HG03064 (cell line): ENCODE data around the gene ELAVL4.

ENCODE experiments used
- ATAC-seq: cut with Tn5 transposase; IDR thresholded peaks from one replicate; pipeline ENCODE4 v1.9.1; 2021; ENCODE audit warnings: low read depth; ENCODE audit not compliant: unreplicated experiment

Gene ELAVL4

DNA sequence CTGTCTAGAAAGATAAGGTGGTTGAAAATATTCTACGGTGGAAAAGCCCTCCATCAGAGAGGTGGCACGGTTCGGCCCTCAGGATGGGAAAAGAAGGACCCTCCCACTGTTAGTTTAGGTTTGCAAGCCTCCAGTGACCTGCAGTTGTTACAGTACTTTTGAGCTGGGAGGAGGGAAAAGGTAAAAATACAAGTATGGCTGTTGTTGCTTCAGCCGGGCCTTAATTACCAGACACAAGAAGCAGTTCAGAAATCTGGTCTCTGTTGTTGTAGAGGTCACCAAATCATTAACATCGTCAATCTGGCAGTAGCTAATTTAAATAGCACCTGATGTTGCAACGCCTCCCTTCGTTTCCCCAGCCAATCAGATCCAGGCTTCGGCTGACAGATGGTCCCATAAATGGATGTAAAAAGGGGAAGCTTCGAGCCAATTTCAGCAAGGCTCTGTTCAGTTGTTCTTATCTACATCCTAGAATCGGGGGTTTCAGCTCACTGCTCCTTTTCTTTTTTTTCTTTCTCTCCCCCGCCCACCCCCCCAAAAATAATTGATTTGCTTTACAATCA lies at the start of gene ELAVL4:
TSS of gene ELAVL4 (plus strand) at position 424 of the 563 bp plus-strand sequence. CDS start 270 bp downstream, outside the sequence.
- ATAC-seq = no peak

DNA sequence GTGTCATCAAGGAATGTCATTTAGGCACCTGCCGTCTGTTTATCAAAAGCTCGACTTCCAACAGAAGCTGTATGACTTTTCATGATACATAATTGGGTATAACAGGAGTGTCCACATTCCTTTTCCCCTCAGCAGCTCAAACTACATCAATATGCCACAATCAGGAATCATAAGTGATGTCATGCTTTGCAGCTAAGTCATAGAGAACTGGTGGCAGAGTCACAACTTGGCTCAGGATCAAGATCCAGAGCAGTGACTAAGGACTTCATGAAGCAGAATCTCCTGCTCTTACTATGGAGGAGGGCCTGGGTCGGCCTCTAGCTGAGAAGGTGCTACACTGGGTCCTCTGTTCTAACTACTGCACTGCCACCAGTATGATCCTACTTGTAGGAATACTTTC lies 48.4 kb upstream of the ELAVL4 start:
- ATAC-seq = no peak

DNA sequence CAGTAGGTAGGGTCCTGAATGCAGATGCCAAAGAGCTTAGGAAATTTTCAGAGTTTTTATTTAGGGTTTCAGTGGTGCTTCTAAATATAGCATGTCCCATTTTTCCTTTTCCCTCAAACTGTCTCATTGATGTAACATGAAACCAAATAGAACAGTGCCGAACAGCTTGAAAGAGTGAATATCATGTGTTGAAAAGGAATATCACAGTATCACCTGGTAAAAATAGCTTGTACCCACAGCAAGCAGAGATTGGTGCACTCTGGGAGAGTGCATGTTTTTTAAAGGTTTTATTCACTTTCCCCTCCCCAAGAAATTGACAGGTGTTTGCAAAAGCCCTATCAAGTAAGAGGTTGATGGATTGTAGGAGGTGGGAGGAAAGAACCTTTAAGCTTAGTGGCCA lies 41.9 kb upstream of the ELAVL4 start:
- ATAC-seq = no peak

DNA sequence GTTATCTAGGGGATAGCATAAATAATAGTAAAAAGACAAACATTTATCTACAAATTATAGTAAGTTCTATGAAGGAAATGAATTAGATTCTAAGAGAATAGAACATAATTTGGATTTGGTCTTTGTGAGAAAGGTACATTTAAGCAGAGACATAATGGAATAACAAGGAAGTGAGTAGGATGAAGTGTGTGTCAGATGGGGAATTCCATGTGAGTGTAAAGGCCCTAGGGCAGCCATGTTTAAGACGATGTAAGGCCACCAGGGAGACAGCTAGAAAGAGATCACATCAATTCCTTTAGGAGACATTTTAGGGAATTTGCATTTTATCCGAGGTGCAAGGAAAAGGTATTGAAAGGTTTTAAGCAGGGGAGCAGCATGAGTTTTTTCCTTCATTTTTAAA lies 33.8 kb upstream of the ELAVL4 start:
- ATAC-seq = no peak

DNA sequence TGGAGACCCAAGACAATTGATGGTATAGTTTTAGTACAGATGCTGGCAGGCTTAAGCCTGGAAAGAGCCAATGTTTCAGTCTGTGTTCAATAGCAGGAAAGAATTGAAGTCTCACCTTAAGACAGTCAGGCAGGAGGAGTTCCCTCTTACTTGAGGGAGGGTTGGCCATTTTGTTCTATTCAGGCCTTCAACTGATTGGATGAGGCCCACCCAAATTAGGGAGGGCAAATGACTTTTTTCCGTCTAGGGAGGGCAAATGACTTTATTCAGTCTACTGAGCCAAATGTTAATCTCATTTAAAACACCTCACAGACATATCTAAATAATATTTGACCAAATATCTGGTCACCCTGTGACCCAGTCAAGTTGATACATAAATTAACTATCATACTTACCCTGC lies 31.4 kb upstream of the ELAVL4 start:
- ATAC-seq = no peak

DNA sequence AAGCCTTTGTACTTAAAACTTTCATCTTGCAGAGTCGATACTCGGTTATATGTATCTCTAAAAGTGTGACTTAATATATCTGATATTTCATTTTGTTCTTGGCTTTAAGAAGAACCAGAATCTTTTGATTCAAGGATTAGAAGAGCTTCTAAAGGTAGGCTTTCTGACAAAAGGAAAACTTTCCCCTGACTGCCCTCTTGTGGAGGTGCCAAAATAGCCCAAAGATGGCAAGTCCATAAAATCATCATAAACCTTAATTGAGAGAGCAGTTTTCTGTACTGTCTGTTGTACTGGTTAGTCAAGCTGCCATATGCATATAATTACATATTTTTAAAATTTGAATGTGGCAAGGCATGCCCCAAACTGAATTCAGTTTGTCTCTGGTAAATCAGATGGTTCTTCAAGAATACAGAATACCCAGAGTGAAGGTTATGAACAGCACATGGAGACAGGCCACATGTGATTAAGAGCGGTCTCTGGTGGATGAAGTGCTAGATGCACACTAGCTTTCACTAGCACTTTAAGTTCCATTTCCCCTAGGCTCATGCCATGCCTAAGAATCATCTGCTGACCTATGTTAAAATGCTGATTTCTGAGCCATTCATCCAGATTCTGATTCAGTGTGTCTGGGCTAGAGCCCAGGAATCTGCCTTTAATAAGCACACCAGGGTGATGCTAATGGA lies 27.7 kb upstream of the ELAVL4 start:
- ATAC-seq = no peak

DNA sequence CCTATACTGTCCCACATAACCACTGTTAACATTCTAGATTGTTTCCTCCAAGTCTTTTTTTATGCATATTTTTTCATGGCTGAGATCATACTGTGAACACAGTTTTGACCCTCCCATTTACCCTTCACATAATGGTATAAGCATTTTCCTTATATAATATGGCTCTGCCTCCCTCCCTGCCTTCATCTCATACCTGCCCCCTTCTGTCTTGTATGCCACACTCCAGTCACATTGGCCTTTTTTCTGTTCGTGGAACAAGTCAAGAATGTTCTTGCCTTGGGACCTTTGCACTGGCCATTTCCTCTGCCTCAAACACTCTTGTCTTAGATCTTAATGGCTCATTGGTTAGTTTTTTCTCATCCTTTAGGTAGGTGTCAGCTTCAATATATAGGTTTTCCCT lies 24.3 kb upstream of the ELAVL4 start:
- no peak for ATAC-seq

DNA sequence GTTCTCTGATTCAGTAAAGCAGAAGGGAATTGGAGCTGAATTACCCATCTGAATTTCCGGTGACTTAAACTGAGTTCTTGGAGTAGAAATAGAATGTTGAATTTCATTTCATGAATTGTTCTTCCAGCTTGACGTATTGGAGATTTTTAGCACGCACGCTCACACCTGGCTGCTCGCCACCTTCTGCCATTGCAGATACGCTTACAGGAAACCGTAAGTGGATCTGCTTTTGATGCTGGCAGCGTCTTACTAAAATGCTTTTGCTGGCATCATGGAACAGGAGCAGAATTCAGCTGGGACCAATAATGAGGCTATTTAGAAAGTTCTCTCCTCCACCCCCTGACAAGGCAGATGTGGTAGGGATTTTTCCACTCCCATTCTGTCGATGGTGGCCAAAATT lies 17.7 kb upstream of the ELAVL4 start:
- no peak for ATAC-seq

DNA sequence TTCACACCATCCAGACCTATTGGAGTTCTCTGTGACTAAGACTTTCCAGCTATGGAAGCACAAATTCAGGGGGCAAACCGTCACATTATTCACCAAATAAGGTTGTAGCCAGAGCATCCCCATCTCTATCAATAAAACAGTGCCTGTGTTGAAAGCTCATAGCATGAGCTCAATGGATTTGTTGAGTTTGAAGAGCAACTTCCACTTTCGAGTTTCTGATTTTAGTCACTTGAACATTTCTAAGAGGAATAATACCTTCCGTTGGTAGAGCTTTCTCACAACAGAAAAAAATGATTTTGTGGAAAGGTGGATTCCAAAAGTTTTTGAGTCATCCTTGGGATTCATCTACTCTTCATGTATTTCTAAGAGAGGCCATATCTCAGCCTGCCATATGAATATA lies 13.0 kb upstream of the ELAVL4 start:
- no peak for ATAC-seq

DNA sequence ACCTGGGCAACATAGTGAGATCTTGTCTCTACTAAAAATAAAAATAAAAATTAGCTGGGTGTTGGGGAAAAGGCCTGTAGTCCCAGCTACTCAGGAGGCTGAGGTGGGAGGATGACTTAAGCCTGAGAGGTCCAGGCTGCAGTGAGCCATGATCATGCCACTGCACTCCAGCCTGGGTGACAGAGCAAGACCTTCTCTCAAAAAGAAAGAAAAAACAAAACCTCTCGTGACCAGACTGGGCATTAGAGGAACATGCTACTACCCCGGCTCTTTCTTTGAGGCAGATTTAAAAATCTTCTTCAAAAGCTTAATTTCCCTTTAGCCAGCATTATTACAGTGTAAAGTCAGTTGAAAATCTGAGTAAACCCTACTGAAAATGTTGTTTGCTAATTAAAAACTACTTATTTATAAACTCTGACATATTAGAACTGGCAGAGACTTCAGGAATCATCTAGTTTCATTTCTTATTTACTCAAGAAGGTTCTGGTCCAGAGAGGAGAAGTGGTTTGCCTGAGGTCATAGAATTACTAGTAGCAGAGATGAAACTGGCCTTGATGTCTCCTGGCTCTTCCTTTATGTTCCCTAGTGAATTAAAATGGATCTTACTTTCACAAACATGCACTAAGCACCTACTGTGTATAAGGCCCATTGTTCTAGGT lies 11.6 kb upstream of the ELAVL4 start:
- ATAC-seq = no peak

DNA sequence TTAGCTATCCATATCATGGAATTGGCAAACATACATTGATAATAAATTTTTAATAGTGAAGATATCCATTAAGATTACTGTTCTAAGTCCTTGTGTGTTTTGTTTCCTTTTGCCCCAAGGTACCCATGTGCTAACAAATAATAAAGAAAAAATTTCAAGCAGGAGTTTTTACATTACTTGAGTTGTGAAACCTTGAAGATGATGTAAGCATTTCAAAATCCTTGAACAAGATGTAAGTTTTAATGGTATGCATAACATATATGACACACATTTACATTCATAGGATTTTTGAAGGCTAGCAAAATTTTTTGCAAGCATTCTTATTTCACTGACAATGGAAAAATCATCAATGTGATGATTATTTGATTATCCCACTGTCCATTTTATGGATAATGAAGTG lies 10.9 kb upstream of the ELAVL4 start:
- no peak for ATAC-seq

DNA sequence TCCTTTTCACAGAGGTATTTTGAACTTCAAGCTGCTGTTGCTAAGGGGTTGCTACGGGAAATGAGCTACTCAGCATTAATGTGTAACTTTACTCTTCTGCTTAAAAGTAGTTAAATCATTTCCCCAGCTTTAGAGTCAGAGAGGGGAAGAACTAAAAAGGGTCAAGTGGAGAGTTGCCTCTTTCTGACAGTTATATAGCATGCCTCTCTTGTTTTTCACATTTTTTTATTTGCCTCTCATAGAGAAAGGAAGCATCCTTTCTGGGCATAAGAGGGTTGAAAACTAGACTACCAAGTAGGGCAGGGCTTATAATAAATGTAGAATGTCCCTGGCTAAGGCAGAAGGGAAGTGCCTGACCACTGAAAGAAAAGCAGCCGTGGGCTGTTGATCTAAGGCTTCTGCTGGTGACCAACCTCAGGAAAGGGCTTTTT lies 10.1 kb upstream of the ELAVL4 start:
- ATAC-seq = no peak

DNA sequence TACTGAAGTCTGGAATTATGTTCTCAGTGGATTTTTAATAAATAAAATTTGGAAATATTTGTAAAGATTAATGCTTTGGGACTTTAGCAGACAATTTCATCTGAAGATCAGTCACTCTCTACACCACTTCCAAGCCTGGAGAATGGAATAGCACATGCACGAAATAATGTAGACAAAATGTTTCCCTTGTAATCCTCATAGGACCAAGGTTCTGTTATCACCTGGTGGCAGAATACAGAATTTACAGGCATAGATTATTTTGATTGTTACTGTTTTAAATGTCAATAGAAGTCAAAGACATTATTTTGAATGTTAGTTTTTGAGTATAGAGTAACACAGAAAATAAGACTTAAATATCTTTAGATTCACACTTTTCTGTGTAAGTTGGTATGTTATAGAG lies 9.1 kb upstream of the ELAVL4 start:
- ATAC-seq = no peak

DNA sequence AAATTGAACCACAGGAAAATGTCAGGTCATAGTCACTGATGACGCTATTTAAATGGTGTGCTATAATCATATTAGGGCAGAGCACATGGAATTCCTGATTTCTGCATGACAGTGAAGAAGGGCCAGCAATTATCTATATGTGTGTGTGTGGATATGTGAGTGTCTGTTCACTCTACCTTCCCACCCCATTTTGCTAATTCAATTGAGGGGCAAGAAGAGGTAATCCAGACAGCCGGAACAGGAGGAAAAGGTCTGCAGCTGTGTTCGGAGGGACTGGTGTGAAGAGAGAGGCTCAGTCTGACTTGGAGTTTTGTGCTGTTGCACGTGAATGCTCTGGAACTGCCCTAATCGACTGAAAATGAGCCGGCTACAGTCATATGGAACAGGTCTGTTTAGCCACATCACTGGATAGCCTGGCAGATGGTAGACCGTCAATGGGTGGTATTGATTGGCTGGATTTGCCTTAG lies 5.1 kb upstream of the ELAVL4 start:
- no peak for ATAC-seq

DNA sequence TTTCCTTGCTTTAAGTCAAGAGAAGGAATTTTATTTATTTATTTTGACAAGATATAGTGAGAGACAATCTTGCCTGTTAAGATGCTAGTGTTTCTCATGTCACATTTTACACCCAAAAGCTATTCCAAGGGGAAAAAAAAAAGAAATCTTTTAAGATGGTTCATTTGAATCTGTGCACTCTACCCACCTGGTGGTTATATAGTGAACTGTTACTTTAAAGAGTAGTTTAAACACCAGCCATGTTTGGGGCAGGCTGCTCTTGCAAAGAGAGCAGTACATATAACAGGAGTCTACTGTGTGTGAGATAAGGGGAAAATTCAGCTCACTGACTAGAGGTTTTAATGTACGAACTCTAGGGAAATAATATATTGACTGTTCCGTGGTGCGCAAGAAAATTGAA lies 3.3 kb upstream of the ELAVL4 start:
- no peak for ATAC-seq

DNA sequence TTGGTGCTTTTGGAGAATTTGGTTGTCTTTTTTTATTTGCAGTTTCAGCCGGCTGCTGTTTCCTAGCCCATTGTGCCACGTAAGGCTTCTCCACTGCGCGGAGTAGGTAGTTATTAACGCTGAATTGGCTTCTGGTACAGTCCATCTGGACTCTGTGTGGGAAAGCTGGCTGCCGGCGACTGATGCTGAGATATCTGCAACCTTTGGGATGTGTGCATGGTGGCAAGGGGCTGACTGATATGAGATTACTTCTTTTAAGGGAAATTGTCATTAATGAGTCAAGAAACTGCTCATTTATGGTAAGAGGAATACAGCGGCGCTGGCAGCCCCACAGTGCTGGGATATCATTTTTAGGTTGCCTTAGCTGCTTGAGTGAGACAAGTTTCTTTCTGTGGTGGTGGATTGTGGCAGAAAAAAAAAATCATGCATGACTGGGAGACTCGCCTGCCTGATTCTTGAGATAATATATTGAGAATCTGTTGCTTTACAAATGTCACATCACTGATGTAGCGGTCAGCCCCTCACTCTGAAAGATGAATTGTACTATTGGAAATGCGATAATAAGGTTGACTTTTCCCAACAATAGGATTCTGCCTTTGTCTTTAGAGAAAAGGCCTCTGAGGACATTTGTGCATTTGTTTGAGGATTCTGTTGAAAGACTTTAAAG lies 2.5 kb upstream of the ELAVL4 start:
- no peak for ATAC-seq

DNA sequence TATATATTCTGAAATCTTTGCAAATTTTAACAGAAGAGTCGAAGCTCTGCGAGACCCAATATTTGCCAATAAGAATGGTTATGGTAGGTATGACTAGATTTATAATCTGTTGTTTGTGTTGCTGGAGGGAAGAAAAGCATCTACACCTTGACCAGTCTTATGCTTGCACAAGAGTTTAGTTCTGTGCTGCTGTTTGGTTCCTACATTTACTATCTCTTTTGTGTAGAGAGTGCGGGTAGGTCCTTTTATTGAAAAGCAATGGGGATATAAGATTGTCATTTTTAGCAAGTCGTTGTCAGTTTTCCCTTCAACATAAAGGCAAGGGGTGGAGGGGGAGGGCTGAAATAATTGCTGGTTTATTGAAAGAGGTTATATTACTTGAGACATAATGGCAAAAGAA lies 396 bp downstream of the ELAVL4 start:
- no peak for ATAC-seq

DNA sequence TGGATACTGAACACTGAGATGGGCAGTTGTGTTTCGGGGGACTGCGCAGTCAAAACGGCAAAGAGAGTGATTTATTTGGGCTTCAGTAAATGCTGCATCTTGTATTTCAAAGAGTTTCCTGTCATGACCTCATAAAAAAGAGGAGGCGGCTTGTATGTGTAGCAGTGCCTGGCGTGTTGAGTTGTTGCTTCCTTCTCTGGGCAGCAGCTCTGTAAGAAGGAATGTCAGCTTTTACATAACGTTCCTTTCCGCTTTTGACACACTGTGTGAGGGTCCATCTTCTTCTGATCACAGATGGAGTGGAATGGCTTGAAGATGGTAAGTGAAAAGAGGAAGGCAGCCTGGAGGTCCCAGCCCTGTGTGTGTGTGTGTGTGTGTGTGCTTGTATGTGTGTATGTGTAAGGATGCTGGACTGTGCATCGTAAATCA lies 941 bp downstream of the ELAVL4 start:
- no peak for ATAC-seq

DNA sequence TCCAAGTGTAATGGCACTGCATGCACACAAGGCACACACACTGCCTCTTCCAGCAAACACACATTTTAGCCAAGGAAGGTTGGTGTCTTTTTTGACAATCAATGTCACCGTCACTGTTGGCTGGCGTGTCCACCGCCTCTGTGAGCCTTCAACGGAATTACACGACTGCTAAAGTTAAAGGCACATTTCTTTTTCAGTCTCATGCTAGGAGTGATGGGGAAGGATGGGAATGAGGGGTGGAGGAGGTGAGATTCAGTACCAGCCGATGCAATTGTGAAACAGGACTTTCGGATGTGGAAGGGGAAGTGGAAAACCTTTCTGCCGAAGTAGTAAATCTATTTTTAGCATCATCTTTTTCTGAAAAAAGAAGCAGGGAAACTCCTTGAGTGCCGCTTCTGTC lies 1.4 kb downstream of the ELAVL4 start:
- no peak for ATAC-seq

DNA sequence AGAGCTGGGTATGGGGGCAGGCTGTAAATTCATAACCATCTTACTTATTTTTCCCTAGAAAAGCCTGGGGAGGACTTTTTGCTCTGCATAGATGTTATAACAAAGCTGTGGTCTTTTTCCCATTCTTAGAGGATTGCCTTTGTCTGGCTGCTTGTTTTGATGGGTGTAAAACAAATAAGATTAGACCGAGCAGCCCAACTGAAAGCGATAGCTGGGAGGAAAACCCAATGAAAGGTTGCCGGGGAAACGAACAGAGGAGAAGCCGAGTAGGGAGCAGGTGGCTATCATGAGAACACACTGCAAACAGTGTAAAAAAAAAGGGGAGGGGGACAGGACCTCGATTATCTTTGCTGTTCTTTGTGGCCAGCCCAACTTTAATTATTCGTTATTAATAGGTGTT lies 1.9 kb downstream of the ELAVL4 start:
- ATAC-seq = no peak

DNA sequence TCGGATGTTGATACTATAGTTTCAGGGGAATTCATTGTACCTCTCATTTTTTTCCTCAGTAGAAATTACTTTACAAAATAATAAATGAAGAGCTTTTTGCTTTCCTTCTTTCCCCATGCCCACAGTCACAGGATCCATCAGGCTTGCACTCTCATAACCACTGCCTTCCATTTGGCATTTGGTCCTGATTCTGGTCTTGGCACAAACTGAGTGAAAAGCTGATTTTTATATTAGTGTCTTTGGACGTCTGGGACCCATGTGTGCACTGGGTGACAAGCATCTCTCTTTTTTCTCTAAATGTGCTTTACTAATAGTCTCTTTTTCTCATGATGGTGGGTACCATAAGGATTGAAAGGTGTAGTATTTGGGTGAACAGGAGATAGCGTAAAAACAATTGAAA lies 2.8 kb downstream of the ELAVL4 start:
- ATAC-seq = no peak
